Measurements from ENCODE around the gene ROBO2. TPM values are rescaled to one million over a fixed set of nuclear protein-coding genes. Genes with fewer than 3 reads are reported as not detected.
A peak's percentile ranks its signal among the peaks of the same experiment; 100 is the strongest.

ROBO2 gene
- polyA plus RNA-seq, 3 donors: 79.5 to 103 (median 89.3) TPM

DNA sequence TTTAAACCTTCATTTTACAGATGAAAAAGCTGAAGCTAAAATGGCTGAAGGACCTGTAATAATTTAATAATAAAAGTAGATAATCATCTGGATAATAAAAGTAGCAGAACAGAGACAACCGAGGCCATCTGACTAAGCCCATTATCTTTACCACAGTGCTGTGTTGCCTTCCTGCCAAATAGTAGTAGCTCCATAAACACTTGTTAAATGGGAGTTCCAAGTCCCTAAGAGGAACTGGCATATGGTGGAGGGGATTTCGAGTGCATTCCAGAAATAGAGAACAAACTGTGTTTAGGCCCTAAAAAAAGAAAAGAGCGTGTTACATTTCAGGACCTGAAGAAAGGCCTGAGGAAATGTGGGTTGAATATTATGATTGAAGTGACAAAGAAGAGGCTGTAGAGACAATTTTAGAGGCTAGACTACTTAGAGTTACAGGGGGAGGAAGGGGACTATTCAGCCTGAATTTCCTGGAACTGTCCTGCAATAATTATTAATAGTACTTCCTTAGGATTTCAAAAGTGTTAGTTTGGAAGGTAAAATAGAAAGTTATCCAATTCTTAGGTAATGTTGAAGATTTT, 424.3 kb downstream of the ROBO2 start:
- DNase-seq (ENCODE audit: low read depth in 3 of 3, low spot score in 2 of 3): no peak

DNA sequence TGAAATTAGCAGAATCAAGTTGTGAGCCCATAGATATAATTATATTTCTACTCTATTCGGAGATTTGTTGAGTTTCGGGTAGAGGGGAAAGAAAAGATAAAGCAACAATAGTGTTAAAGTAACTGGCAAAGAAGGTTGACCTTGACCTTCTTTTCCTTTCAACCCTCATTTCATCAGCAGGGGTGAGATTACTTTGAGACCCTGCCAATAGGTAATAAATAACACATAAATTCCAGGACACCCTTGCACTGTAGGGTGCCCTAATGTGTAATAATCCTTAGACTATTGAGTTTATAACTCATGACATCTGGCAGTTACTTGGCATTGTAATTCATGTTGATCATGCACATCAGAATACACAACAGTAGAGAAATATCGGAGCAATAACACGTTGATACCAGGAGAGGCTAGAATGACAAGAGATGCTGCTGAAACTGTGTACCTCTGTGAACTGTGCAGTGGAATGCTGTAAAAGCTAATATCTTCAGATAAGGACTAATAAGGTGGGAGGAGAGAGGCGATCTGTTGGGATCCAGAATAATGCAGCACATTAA, 426.7 kb downstream of the ROBO2 start:
- DNase-seq (ENCODE audit: low read depth in 3 of 3, low spot score in 2 of 3): no peak

DNA sequence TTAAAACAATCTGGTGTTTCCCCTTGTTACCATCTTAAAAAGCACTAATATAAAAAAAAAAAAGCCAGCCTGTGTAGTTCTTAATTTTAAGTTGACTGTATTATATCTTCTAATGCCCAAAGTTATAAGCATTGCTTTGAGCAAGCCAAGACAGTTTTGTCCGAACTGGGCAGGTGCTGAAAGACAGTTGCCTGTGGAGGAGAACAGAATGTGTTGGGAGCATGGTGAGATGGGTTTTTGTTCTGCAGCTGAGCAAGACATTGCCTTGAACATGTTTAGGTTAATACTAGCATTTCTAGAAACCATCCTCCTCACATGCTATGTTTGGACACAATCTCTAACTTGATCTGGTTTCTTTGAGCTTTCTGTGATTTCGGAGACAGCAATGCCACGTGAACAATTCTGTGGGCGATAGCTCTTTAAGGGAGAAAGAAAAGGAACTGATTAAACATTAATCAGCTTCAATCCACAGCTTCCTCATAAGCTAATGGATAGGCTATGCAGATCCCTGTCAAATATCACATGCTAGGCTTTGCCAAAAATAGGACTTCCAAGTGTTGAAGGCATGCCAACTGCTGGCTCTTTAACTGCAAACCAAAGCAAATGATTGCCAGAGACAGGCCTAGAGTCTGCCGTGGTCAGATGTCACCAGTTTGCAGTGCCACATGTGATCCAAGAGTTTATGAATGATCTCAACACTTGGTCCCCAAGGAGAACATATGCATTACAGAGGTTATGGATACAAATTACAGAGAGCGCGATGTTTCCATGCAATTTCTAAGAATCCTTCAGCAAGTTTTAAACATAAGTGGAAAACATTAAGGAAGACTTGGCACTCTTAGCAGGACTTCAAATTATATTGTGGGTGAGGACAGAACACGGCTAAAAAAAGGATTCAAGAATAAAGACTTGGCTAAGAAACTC, 428.1 kb downstream of the ROBO2 start:
- peak in 2 of 3 donors; percentile 9 to 18 for DNase-seq (ENCODE audit: low read depth in 3 of 3, low spot score in 2 of 3)

DNA sequence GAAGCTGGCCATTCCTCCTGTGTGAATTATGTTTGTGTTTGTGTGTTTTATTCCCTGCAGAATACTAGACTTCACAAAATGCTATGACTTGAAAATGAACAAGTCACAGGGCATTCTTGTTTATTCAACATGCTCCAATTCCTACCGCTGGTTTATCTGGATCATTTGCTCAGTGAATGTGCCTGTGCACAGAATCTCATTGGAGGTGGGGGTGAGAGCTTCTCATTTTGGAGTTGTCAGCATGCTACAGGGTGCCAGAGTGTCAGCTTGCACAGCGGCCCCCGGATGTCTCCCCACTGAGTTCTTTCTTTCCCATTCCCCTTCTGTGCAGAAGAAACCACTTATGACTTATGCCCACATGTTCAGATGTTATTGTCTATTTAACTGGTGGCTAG, 428.7 kb downstream of the ROBO2 start:
- DNase-seq (ENCODE audit: low read depth in 3 of 3, low spot score in 2 of 3): no peak

DNA sequence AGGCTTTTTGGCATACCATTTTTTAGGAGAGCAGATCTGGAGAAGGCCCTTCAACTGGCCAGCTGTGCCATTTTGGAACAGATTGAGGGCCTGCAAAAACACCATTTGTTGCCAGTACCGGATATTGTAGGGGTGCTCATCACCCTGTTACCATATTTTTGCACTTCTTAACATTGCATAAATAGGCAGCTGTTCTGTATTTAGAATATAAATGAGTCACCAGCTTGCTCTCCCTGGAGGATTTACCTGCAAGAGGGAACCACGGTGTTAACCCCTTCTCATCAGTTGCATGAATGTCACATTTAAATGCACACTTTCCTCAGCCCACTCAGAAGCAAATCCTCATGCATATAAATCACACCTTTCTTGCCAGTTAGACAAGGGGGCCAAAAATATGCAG, 435.6 kb downstream of the ROBO2 start:
- DNase-seq (ENCODE audit: low read depth in 3 of 3, low spot score in 2 of 3): no peak

DNA sequence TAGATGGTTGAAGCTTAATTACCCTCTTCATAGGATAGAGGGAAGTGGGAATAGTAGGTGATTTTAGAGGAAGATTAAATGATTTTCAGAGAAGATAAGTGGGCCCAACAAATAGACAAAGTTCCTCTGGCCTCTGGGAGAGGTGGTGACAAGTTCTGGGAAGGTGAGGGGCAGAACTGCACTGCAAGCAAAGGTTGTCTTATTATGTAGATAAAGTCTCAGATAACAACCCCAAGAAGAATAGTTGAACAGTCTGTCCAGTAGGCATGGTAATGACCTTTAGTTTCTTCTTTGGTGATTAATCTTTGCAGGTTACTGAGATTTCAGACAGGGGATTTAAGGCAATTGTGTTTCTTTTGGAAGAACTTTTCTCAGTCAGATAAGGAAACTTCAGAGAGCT, 439.1 kb downstream of the ROBO2 start:
- no peak for DNase-seq (ENCODE audit: low read depth in 3 of 3, low spot score in 2 of 3)

DNA sequence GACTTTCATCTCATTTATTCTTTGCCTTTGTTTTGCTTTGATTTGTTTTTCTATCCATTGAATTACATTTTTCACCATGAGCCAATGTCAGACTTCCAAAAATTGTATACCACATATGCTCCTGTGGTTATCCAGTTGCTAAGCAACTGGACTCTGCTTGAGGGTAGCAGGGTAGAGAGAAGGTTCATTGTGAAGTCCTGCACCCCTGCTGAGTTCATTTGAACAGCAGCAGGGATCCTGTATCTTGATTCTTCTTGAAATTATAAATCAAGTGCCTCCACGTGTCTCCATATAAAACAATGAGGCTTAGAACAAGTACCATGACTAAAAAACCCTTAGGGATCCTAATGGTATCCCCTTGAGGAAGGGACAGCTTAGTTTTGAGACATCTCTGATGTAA, 449.3 kb downstream of the ROBO2 start:
- DNase-seq (ENCODE audit: low read depth in 3 of 3, low spot score in 2 of 3): no peak

DNA sequence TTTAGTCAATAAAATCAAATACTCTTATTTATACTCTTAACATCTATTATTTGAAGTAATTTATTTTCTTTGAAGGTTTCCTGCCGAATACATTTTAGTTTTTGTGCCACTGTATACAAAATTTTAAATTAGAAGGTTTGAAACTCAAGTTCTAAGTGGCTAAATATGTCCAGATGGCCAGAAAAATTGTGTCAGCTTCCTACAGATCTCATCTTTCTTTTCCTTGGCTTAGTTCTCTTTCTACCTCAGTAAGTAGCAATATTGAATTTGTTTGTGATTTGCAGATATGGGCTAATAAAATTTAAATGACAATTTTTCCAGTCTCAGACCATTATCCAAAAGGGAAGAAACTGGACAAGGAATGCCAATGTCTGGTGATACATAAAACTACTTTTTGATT, 452.1 kb downstream of the ROBO2 start:
- DNase-seq (ENCODE audit: low read depth in 3 of 3, low spot score in 2 of 3): no peak

DNA sequence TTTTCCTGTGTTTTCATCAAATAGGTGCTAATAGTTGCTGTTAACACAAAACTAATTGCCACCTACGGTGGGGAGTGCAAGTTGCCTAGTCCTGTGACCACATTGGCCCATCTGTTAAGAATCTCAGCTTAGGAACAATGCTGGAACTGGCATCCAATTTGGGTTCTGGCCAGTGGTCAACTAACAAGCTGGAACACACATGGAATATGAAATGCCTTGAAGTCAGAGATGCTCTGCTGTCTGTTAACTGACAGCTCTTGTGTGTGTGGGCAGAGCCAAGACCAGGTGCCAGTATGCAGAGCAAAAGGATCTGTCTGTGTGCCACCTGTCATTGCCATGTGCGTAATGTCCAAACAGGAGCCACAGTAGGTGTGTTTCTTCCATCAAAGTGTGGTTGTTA, 460.8 kb downstream of the ROBO2 start:
- no peak for DNase-seq (ENCODE audit: low read depth in 3 of 3, low spot score in 2 of 3)

DNA sequence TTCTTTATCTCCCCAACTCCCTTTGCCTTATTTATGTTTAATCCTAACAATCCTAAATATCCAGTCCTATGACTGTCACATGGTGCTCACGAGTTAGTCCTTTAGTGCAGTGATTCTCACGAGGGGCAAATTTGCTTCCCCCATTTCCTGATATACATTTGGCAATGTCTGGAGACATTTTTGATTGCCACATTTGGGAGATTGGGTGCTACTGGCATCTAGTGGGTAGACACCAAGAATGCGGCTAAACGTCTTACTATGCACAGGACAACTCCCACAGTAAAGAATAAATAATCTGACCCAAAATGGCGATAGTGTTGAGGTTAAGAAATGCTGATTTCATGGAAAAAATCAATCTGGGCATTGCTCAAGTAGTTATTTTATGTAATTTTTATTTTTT, 466.5 kb downstream of the ROBO2 start:
- no peak for DNase-seq (ENCODE audit: low read depth in 3 of 3, low spot score in 2 of 3)

DNA sequence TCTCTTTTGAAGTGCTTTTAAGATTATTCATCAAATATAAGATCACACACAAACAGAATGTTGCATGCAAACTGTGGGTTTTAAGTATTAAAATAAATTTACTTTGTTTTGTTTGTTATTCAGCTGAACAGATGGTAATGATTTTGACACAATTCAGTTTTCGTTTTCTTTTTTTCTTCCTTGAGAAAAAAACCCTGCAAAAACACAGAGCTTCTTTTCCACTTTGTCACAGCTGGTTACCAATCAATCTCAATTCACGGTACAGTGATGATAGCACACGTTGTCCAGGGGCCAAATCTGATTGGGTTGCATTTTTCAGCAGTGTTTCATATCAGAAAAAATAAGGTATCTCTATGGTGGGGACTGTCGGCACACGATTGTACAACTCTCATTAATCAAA, 473.6 kb downstream of the ROBO2 start:
- no peak for DNase-seq (ENCODE audit: low read depth in 3 of 3, low spot score in 2 of 3)

DNA sequence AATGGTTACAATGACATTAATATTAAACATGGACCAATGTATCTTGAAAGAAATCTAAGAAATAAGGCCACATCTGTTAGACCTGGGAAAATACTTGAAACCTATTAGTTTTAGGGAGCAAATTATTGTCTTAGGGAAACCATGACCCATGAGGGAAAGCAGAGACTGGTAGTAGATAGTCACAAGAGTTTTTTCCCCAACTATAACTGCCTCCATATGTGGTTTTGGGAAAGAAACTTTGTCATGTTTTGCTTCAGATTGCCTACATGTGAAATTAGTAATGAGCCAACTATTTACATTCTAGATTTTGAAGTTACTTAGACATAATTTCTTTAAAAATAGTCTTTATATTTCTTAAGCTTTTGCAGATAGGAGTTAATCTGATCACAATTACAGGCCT, 474.9 kb downstream of the ROBO2 start:
- DNase-seq (ENCODE audit: low read depth in 3 of 3, low spot score in 2 of 3): no peak

DNA sequence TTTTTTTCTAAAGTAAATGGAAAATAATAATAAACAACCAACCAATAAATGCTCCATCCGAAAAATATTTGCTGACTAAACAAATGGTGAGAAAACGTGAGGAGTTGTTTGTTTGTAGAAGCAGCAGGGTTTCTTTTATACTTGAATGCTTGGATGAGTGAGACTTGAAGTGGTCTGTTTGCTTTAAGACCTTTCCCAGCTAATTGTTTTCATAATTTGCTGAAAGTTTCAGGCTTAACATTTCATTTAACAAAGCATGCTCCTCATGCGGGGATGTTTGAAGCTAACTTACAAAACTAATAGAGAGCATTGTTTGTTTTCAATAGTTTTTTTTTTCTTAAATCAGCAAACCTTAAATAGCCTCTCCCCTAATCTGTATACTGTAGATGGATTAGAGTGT, 484.6 kb downstream of the ROBO2 start:
- DNase-seq (ENCODE audit: low read depth in 3 of 3, low spot score in 2 of 3): peak in 1 of 3 donors; percentile 21

DNA sequence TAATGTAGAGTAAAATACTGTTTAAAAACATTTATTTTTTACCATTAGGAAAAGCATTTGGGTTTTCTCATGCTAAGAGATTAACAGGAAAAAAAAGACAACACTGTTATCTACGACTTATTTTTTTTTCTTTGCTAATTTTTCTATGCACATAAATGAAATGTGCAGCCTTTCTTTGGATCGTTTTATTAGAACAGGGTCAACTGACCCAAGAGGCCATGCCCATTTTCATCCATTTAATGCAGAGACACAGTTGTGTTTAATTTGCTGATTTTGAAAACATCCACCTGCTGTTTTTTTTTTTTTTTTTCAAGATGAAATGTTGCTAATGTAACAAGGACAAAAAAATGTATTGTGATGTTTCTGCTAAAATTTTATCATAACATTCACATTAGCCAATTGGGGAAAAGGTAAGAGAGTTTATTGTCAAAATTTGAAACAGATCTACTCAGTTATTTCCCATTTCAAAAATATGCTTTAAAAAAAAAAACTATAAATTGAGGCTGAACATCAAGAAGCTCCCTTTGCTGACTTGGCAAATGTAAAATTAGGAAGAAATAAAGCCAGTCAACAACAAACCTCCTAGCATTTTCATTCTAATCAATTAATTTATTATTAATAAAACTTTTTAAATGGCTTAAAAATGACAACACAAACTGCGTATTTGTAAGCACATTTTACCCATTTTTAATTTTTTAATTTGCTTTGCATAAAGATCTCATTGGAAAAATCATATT, 485.2 kb downstream of the ROBO2 start:
- no peak for DNase-seq (ENCODE audit: low read depth in 3 of 3, low spot score in 2 of 3)

DNA sequence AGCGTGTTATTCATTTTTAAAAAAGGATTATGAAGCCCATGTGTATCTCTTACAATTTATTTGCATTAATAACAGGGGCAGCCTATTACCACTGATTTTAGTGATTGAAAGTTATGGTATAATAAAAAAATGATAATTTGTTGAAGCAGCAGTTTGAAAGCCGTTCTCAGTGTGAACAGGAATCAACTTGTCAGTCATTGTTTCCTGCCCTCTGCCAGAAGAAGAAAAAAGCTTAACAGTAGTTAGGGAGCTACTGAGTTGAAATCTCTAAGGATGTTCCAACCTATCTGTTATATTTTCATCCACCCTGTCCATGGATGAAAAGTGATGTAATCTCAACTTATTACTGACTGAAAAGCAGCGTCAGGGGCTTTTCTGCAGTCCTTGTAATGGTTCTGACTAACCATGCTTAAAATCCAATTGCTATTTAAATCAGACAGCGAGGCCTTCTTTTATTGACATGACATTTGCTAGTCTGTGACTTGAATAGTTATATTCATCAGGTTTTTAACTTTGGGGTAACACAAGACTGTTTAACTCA, 486.7 kb downstream of the ROBO2 start:
- DNase-seq (ENCODE audit: low read depth in 3 of 3, low spot score in 2 of 3): no peak

DNA sequence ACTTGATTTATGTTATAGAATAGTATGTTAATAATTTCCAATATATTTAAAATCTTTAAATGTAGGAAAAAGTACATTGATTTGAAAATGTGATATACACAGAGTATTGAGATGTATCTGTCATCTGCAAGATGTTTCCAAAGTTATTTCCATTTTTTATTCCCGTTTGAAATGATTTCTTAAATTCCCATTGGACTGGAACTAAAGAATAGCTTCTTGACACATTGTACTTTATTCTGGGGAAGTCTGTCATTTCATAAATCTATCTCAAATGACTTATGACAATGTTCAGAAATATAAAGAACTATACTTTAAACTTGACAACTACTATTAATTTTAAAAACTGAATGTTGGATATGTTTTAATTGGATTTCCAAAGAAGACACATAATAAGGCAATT, 489.6 kb downstream of the ROBO2 start:
- DNase-seq (ENCODE audit: low read depth in 3 of 3, low spot score in 2 of 3): no peak

DNA sequence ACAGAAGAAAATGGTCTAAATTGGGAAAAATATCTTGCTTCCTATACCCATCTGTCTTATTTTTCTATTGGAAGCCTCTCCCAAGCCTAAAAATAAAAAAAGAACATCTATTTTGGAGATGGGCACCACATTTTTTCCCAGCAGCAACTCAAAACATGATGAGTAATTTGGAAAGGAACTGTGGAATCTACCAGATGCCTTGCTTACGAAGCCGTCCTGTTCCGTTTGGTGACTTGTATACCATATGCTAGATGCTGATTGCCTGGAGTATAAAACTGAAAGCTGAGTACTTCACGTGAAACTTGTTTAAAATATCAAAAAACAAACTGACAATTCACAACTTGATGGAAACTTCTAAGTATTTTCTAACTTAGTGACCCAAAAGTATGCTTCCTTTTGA, 491.0 kb downstream of the ROBO2 start:
- no peak for DNase-seq (ENCODE audit: low read depth in 3 of 3, low spot score in 2 of 3)

DNA sequence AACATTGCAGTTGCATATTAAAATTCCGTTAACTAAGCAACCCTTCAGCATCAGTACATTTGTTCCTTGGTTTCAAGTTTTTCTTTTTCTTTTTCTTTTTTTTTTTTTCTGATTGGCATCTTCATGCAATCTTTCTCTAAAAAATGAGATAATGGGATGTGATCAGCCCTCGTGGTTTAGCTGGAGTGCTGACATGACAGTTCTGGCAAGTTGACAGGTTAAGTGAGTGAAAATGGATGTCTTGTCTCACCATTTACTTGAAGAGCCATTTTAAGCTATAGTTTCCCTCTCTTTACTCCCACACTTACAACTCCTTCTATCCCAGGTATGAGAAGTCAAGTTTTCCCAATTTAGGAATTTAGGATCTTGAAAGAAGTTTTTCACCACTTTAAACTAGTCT, 495.2 kb downstream of the ROBO2 start:
- no peak for DNase-seq (ENCODE audit: low read depth in 3 of 3, low spot score in 2 of 3)

DNA sequence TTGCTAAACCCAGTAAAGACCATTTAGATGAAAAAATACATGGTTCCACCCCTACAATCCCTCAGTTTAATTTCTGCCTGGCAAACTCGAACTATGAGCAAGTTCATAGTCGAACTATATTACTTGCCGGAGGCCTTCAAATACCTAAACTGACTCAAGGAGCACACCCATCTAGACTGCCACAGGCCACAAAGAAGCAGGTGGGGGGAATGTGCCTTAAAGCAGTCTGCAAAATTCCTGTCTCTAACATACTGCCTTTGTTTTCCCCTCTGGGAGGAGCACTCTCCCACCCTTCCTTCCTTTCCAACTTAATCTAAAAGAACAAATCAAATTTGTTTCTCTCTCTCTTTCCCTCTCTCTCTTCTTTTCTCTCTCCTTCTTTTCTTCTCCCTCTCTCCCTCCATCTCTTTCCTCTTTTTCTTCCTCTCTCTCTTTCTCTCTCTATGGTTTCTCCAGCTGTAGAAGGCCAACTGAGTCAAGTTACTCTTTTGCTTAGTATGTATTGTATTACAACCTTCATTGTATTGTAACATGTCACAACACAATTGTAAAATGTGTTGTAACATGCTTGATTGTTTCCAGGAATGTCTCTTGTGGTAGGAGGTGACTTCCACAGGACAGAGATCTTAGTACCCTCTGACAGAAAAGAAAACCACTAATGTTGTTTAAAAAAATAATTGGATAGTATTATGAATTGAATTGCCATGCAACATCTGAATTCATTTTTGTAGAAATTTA, 496.3 kb downstream of the ROBO2 start:
- no peak for DNase-seq (ENCODE audit: low read depth in 3 of 3, low spot score in 2 of 3)

DNA sequence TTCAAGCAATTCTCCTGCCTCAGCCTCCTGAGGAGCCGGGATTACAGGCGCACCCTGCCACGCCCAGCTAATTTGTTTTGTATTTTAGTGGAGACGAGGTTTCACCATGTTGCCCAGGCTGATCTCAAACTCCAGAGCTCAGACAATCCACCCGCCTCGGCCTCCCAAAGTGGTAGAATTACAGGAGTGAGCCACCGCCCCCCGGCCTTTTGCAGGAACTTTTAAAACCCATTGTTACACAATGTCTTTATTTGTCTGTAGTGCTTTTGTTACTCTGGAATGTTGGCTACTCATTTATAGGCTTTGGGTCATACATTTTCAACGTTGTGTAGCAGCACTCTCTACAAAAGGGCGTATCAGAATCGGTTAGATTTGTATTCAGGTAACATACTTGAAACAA, 499.1 kb downstream of the ROBO2 start:
- no peak for DNase-seq (ENCODE audit: low read depth in 3 of 3, low spot score in 2 of 3)
